ENCODE measurements around the gene AMACR.

Gene AMACR

GRCh38 chr5:34053133-34053532 lies 45.3 kb upstream of the AMACR start:
- TF ChIP-seq CTCF (IDR thresholded peaks at IDR 0.05; ENCODE audit: insufficient read depth, low read depth, low read length, missing control alignments) = no peak
- no peak overlapping the region for H3K4me3 ChIP-seq (ENCODE audit: low read depth, low read length)
- DNase-seq (ENCODE audit: low read depth) = no peak

- TF ChIP-seq CTCF (IDR thresholded peaks at IDR 0.05; ENCODE audit: insufficient read depth, low read depth, low read length, missing control alignments) = no peak
- H3K4me3 ChIP-seq (ENCODE audit: low read depth, low read length) = no peak overlapping the region
- no peak for DNase-seq (ENCODE audit: low read depth)
Measured at GRCh38 chr5:34051374-34051980, 43.6 kb upstream of the AMACR start.

- no peak for DNase-seq (ENCODE audit: low read depth)
- TF ChIP-seq CTCF (IDR thresholded peaks at IDR 0.05; ENCODE audit: insufficient read depth, low read depth, low read length, missing control alignments) = no peak
- H3K4me3 ChIP-seq (ENCODE audit: low read depth, low read length) = no peak overlapping the region
Measured at GRCh38 chr5:34047774-34048572, 40.1 kb upstream of the AMACR start.

GRCh38 chr5:34047143-34047542 lies 39.3 kb upstream of the AMACR start:
- no peak for DNase-seq (ENCODE audit: low read depth)
- no peak for TF ChIP-seq CTCF (IDR thresholded peaks at IDR 0.05; ENCODE audit: insufficient read depth, low read depth, low read length, missing control alignments)
- no peak overlapping the region for H3K4me3 ChIP-seq (ENCODE audit: low read depth, low read length)

- no peak for TF ChIP-seq CTCF (IDR thresholded peaks at IDR 0.05; ENCODE audit: insufficient read depth, low read depth, low read length, missing control alignments)
- no peak for DNase-seq (ENCODE audit: low read depth)
- no peak overlapping the region for H3K4me3 ChIP-seq (ENCODE audit: low read depth, low read length)
Measured at GRCh38 chr5:34045996-34046395, 38.1 kb upstream of the AMACR start.

GRCh38 chr5:34045023-34045422 lies 37.2 kb upstream of the AMACR start:
- DNase-seq (ENCODE audit: low read depth) = no peak
- H3K4me3 ChIP-seq (ENCODE audit: low read depth, low read length) = no peak overlapping the region
- TF ChIP-seq CTCF (IDR thresholded peaks at IDR 0.05; ENCODE audit: insufficient read depth, low read depth, low read length, missing control alignments) = no peak
